ENCODE measurements around the gene FSTL4.

FSTL4 gene

GRCh38 chr5:133314086-133314485 lies 298.3 kb downstream of the FSTL4 start:
- DNase-seq, result no peak

GRCh38 chr5:133311176-133311575 lies 301.2 kb downstream of the FSTL4 start:
- no peak for DNase-seq

- DNase-seq, result no peak
These were observed 302.2 kb downstream of the FSTL4 start for GRCh38 chr5:133309984-133310621.

- DNase-seq, result no peak
These were observed 303.1 kb downstream of the FSTL4 start for GRCh38 chr5:133309166-133309795.

GRCh38 chr5:133307275-133307674 lies 305.1 kb downstream of the FSTL4 start:
- no peak for DNase-seq

DNA sequence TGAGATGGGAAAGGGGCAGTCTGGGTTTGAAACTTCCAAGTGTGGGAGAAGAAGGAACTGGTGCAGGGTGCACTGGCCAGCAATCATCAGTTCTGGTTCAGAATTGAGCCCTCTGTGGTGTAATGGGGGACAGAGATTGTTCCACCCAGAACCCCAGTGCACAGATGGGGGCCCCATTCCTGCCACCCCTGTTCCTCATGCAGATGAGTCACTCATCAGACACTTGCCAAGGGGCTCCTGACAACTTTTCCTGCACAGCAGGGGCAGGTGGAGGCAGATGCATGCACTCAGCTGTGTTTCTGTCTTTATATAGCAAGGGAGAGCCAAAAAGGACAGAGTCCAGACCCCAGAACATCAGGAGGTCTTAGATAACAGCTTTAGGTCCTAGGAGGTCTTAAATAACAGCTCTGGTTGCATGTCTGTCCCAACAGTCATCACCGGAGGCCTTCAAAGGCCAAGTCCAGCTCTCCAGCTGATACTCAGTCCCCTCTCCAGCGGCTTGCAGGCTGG lies 307.6 kb downstream of the FSTL4 start:
- no peak for DNase-seq

- no peak for DNase-seq
These were observed 308.2 kb downstream of the FSTL4 start for GRCh38 chr5:133304178-133304577.

DNA sequence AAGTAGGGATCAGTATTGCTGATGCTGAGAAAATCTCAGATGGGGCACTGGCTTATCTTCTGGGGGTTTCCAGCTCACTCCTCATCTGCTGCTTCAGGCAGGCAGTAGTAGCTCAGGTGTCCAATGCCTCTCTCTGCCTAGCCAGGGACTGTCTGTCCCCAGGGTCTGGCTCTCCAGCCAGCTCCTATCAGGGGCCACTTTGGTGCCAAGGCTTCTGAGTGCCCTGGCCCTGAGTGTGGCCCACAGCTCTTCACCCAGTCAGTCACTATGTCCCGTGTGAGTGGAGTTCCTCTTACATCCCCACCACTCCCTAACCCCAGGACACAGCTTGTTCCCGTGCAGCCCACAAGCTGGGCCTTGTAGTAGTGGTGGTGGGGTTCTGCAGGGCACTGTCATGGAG lies 309.0 kb downstream of the FSTL4 start:
- DNase-seq, result no peak

- DNase-seq, result no peak
These were observed 312.6 kb downstream of the FSTL4 start for GRCh38 chr5:133299728-133300127.

DNA sequence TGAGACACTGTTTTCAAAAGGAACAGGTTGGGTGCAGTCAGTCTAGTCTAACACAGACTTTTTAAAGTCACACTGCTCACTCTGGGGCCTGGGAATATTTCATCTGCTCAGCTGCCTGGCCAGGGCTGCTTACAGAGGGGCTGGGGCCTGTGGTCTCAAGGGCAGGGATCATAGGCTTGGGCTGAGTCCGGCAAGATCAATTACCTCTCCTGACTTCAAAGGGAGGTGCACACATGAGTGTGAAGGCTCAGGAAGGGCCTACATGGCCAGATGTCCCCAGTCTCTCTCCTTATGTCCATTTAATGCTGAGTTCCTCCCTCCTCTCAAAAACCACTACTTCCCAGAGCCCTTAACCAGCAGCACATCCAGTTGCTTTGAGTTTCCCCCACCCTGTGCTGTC lies 313.3 kb downstream of the FSTL4 start:
- DNase-seq, result no peak

DNA sequence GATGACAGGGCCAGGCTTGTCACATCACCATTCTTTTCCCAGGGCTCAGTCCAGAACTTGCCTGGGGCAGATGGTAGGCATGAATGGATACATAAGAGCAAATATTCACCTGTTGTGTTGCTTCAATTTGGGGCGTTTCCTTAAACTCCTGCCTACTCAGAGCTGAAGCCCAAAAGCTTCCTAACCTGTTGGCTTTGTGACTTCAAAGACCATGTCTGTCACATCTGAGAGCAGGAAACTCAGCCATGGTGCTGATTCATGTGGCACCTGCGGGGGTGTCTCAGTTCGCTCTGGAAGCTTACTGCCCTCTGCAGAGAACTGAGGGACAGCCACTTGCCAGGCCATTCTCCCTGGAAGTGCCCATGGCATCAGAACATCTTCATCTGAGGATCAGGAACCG lies 313.9 kb downstream of the FSTL4 start:
- no peak for DNase-seq

DNA sequence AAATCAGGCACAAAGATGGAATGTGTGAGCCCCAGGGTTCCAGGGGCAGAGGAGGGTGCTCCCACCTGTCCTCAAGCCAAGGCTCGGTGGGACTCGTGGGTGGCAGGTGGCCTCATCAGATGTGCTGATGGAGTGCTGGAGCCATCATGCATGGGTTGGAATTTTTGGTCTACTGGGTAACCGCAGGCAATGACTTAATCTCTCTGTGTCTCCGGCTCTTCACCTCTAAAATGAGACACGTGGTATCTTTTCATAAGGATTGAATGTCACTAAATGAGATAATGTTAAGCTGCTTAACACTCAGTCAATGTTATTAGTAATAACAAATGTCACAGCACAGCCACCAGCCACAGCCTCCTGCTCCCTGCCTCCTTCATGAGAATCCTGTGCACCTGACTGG lies 315.0 kb downstream of the FSTL4 start:
- DNase-seq, result no peak

DNA sequence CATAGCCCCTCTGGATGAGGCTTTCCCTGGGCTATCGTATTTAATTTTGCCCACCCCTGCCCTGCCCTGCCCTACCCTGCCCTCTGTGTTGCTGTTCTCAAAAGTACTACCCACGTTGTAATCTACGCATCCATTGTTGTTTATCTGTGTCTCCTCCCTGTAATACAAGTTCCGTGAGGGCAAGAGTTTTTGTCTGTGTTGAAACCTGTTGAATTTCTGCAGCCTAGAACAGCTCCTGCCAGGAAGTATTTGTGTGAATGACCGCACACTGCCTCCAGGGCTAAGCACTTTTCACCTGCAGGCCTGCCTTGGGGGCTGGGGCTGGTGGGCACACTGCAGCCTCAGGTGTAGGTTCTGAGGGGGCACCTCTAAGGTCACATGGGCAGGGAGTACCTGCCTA lies 315.7 kb downstream of the FSTL4 start:
- no peak for DNase-seq

GRCh38 chr5:133295520-133295919 lies 316.8 kb downstream of the FSTL4 start:
- DNase-seq, result no peak

GRCh38 chr5:133294380-133294779 lies 318.0 kb downstream of the FSTL4 start:
- DNase-seq, result no peak

- no peak for DNase-seq
These were observed 318.4 kb downstream of the FSTL4 start for GRCh38 chr5:133293960-133294359.

DNA sequence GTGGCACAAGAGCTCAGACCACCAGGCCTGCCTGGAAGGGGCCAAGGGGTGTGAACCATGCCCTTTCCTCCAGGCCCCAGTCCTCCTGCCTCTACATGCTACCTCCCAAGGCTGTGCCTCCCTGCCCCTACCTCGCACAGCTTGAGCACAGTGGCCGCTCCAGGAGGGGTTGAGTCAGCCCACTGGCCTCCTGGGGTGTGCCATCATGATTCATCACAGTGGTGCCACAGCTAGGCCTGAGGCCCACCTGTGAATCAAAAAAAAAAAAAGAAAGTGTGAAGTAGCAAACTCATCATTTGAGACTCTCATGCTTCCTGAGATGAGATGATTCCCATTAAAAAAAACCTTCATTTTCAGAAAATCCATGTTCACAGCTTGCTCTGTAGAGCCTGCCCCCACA lies 320.0 kb downstream of the FSTL4 start:
- DNase-seq, result no peak

GRCh38 chr5:133291524-133291923 lies 320.8 kb downstream of the FSTL4 start:
- DNase-seq, result no peak

GRCh38 chr5:133290669-133291240 lies 321.6 kb downstream of the FSTL4 start:
- no peak for DNase-seq

DNA sequence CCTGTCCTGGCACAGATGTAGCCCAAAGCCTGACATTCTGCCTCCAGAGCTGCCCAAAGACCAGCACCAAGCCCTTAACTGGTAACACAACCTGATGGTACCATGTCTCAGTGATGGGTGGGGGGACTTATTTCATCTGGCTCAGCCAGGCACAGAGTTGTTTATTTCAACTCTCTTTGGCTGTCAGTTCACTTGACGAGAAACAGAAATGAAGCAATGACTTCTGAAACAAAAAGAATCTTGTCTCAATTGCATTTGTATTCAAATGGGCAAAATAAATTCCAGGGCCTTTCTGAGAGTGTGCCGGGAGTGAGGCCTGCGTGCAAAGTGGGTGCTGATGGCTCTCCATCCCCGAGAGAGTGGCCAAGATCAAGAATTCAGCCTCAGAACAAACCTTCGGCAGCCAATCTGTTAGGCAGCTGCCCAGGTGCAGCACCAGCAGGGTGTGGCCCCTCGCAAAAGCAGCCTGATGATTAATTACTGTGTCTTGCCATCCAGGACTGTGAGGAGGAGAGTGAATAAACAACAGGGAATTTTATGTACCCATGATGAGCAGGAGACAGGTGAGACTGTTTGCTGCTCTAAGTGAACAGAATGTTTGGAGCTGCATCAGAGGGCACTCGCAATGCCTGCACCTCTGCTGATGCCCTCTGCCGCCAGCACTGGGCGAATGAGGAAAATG lies 322.5 kb downstream of the FSTL4 start:
- DNase-seq, result no peak

GRCh38 chr5:133287500-133287899 lies 324.8 kb downstream of the FSTL4 start:
- DNase-seq, result no peak

GRCh38 chr5:133286483-133286882 lies 325.9 kb downstream of the FSTL4 start:
- no peak for DNase-seq

DNA sequence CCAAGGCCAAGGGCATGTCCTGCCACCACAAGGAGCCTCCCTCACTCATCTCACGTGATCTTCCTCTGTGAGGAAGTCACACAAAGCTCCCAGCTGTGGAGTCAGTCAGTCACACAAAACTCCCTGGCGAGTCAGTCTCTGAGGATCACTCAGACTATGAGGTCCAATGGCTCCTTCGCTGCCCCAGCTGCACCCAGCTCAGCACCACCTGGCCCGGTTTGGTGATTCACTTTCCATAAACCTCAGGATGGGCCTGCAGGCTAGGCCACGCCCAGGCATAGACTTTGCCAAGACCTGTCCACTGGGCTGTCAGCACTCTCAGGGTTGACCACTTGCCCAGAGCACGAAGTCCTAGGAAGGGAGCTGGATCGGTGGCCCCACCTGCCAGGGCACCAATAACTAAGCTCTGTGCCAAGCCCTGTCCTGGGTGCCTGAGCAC lies 326.7 kb downstream of the FSTL4 start:
- no peak for DNase-seq

- DNase-seq, result no peak
These were observed 328.0 kb downstream of the FSTL4 start for GRCh38 chr5:133284306-133284705.
